Psoas muscle (tissue), 8 donors: ENCODE measurements around the gene RNPEP. TPM values are rescaled to one million over a fixed set of nuclear protein-coding genes. Genes with fewer than 3 reads are reported as not detected.
"Not testable (repeated sequence)": the region's sequence is repeated elsewhere in the genome, so short reads cannot be mapped to it uniquely, and the experiment has no call there.

Experiments
- ATAC-seq, 4 donors: fragments of 200-7000 bp; cut with Tn5 transposase; one replicate each; pipeline ENCODE4 v1.9.1; 2020; ENCODE audit warnings: moderate library complexity in 3 of 4, mild to moderate bottlenecking in 2 of 4
- DNase-seq, 2 donors: peaks; one replicate each; pipeline ENCODE4 v3.0.0-alpha.2; 2020
- H3K27ac ChIP-seq: fragments of 200-600 bp; one replicate; pipeline ENCODE4 v1.8.0; 2022
- H3K27me3 ChIP-seq, 3 donors: fragments of 200-600 bp in 1 of 3; one replicate each; pipeline versions ENCODE4 v1.6.1 to v1.8.0; 2013 to 2022; ENCODE audit warnings: low read length in 2 of 3, mild to moderate bottlenecking in 2 of 3, moderate library complexity in 1 of 3; ENCODE audit not compliant: insufficient read depth in 3 of 3
- H3K36me3 ChIP-seq, 2 donors: fragments of 200-600 bp in 1 of 2; one replicate each; pipeline versions ENCODE4 v1.6.1 to v1.8.0; 2013 to 2022; ENCODE audit warnings: low read depth in 1 of 2, mild to moderate bottlenecking in 1 of 2, moderate library complexity in 1 of 2; ENCODE audit not compliant: insufficient read depth in 1 of 2
- H3K4me1 ChIP-seq: fragments of 200-600 bp; one replicate; pipeline ENCODE4 v1.8.0; 2022
- H3K4me3 ChIP-seq: fragments of 200-600 bp; one replicate; pipeline ENCODE4 v1.8.0; 2022; ENCODE audit warnings: mild to moderate bottlenecking
- H3K9me3 ChIP-seq: fragments of 200-600 bp; one replicate; pipeline ENCODE4 v1.8.0; 2022
- WGBS, 3 donors: extraction: QIAGEN DNeasy Blood & Tissue Kit; methylation state at CpG; one replicate each; pipeline versions ENCODE4 v1.1.6 to v1.1.7; 2013; 5-methylcytosine and 5-hydroxymethylcytosine counted together
- intact Hi-C, 2 donors: fragments of 100-400 bp; cut with DNase I; formaldehyde crosslinking; loops; one replicate each; pipeline versions ENCODE4 v1.11.0 to v1.14.2; 2022
- polyA plus RNA-seq, 3 donors: library from polyadenylated mRNA; stranded (reverse); fragments of 200-250 nt; gene quantifications; one replicate each; pipeline ENCODE4 v1.2.3, GENCODE V29; 2013
- total RNA-seq, 4 donors: library from RNA; stranded (reverse); fragmentation: NEBNext Ultra II Directional in 2 of 4; extraction: Animal tissue kit (Norgen Biotek cat#: 25700) in 2 of 4; gene quantifications; one replicate each; pipeline versions ENCODE4 v1.2.1 to v1.2.4, GENCODE V29; 2021 to 2023
- TF ChIP-seq, protein P1 (sequence below): fragments of 200-600 bp; IDR thresholded peaks from one replicate; pipeline ENCODE4 v1.8.0; 2022; ENCODE audit warnings: antibody characterized with exemption
- donor health status: healthy with polysubstance abuse.
- donor health status: DM: no; HTN: no; CAD: no; lungs with moderate emphysema.
- donor health status: Bipolar disorder and iron deficiency.
- donor health status: healthy.
- donor health status: DM: yes; HTN: yes; CAD: no.
- donor health status: DM: no; HTN: no; CAD: no.
- donor health status: DM: no; HTN: no; CAD: no.
- donor health status: DM: yes; HTN: yes; CAD: no.

Gene RNPEP
- total and polyA plus RNA-seq, 7 donors, result 6.2 to 18.7 (median 14.2) TPM

DNA sequence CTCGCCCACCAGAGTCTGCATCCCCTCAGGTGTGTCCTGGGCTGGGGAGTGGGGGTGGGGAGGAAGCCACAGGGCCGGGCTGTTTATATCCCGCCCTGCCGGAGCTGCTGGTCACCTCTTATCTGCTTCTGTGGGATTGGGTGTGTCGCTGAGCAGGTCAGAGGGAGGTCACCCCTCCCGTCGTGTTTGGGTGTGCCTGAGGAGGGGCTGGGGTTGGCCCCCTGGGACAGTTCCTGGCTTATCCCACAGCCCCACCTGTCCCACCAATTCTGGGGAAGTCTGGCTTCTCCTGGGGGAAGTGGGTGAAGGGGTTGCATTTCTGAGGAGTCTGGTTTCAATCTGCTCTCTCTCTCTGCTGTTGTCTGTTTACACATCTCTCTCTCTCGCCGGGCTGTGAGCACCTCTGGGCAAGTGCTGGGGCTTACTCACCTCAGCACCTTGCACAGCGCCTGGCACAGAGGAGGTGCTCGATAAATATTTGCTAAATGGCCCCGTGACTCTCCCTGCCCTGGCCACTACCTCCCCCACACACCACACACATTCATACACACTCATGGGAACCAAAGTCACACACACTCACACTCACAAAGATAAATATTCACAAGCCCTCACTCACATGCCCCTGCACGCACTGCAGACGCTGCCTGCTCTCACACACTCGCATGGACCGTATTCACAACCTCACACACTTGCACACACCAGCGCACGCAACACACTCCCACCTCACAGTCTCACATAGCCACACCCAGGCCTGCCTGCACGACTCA, 36.2 kb downstream of the RNPEP start:
- TF ChIP-seq, protein P1, sequence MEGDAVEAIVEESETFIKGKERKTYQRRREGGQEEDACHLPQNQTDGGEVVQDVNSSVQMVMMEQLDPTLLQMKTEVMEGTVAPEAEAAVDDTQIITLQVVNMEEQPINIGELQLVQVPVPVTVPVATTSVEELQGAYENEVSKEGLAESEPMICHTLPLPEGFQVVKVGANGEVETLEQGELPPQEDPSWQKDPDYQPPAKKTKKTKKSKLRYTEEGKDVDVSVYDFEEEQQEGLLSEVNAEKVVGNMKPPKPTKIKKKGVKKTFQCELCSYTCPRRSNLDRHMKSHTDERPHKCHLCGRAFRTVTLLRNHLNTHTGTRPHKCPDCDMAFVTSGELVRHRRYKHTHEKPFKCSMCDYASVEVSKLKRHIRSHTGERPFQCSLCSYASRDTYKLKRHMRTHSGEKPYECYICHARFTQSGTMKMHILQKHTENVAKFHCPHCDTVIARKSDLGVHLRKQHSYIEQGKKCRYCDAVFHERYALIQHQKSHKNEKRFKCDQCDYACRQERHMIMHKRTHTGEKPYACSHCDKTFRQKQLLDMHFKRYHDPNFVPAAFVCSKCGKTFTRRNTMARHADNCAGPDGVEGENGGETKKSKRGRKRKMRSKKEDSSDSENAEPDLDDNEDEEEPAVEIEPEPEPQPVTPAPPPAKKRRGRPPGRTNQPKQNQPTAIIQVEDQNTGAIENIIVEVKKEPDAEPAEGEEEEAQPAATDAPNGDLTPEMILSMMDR, result no peak
- Histone ChIP-seq H3K36me3 (no peaks in the 10 kb centered on the region), H3K4me1 (no peaks in the 10 kb centered on the region), H3K4me3 (no peak overlapping the region), H3K9me3 (no peaks in the 10 kb centered on the region), H3K27me3 (no peaks in the 10 kb centered on the region), H3K27ac (no peak overlapping the region)
- DNase-seq (no peak), ATAC-seq (peak in 1 of 4 donors; percentile 17)
- 63 to 66% (median 65%) methylated on average over 18 to 19 of the region's 19 CpGs for WGBS, 3 donors
- intact Hi-C loops, result no loop called here

DNA sequence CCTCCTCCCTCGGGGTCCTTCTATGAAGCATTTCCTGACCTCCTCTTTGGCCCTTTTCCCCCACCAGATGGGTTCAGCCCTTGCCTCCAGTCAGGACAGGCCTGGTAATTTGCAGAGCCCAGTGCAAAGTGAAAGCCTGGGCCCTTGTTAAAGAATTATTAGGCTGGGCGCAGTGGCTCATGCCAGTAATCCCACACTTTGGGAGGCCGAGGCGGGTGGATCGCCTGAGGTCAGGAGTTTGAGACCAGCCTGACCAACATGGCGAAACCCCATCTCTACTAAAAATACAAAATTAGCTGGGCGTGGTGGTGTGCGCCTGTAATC, 36.7 kb downstream of the RNPEP start:
- ATAC-seq, intact Hi-C loops, DNase-seq, H3K9me3 ChIP-seq, H3K4me3 ChIP-seq, H3K27me3 ChIP-seq, H3K36me3 ChIP-seq, H3K4me1 ChIP-seq, H3K27ac ChIP-seq: not testable (repeated sequence)
- 85 to 92% (median 88%) methylated on average over 8 of the region's 8 CpGs for WGBS, 3 donors

DNA sequence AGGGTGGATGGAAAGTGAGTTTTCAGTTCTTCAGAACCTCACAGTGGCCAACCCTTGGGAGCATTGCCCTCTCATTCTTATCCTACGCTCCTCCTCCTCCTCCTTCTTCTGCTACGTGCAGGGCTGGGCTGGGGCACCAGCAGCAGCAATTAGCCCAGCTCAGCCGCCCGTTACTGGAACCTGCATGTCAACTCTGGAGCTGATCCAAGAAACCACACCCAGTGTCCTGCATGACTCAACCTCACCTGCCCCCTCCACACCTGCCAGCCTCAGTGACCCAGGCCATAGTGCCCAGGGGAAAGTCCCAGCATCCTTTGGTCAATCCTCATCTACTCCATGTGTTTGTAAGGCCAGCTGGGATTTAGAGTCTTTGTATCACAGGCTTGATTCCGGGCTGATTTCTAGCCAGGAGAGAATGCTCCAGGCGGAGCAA, 40.6 kb downstream of the RNPEP start:
- TF ChIP-seq, protein P1, result no peak
- ATAC-seq (no peak), DNase-seq (no peak)
- H3K4me1 ChIP-seq, result no peaks in the 10 kb centered on the region
- no peak overlapping the region for H3K4me3 ChIP-seq
- H3K27ac ChIP-seq, result no peak overlapping the region
- 22 to 30% (median 30%) methylated on average over 6 of the region's 6 CpGs for WGBS, 3 donors
- H3K36me3 ChIP-seq, result no peaks in the 10 kb centered on the region
- no peaks in the 10 kb centered on the region for H3K9me3 ChIP-seq
- intact Hi-C loops, result no loop called here
- H3K27me3 ChIP-seq, result peaks cover 0 to 4% (median 0%) of the 10 kb centered on the region in 3 donors

- 82 to 89% (median 83%) methylated on average over 5 of the region's 5 CpGs for WGBS, 3 donors
- no peaks in the 10 kb centered on the region for H3K9me3 ChIP-seq
- peaks cover 0 to under 1% (median 0%) of the 10 kb centered on the region in 3 donors for H3K27me3 ChIP-seq
- no peak overlapping the region for H3K27ac ChIP-seq
- H3K4me3 ChIP-seq, result no peak overlapping the region
- ATAC-seq (no peak), DNase-seq (no peak)
- no peaks in the 10 kb centered on the region for H3K4me1 ChIP-seq
- intact Hi-C loops, result no loop called here
- TF ChIP-seq, protein P1, result no peak
- no peaks in the 10 kb centered on the region for H3K36me3 ChIP-seq
These were observed 46.8 kb downstream of the RNPEP start for GRCh38 chr1:202029171-202029665.

- no peak for ATAC-seq
- intact Hi-C loops, result no loop called here
These were observed 47.3 kb downstream of the RNPEP start for GRCh38 chr1:202029727-202030126.

More at GRCh38 chr1:202029727-202030126, 47.3 kb downstream of the RNPEP start:
- Histone ChIP-seq H3K4me3 (no peak overlapping the region), H3K27ac (no peak overlapping the region), H3K27me3 (no peaks in the 10 kb centered on the region), H3K36me3 (no peaks in the 10 kb centered on the region), H3K9me3 (no peaks in the 10 kb centered on the region), H3K4me1 (no peaks in the 10 kb centered on the region)
- WGBS, 3 donors, result 81 to 93% (median 86%) methylated on average over 2 of the region's 2 CpGs
- TF ChIP-seq, protein P1, result no peak
- no peak for DNase-seq
